IPS-18c (cell line): ENCODE data around the gene RANBP2.
"Not testable (repeated sequence)": the region's sequence is repeated elsewhere in the genome, so short reads cannot be mapped to it uniquely, and the experiment has no call there.

Experiments
- H3K4me3 ChIP-seq: 2 replicates; pipeline ENCODE4 v1.7.0; 2013; ENCODE audit warnings: low read depth, mild to moderate bottlenecking, low read length, moderate library complexity; ENCODE audit not compliant: insufficient read depth
- H3K9me3 ChIP-seq: one replicate; pipeline ENCODE4 v1.6.1; 2013; ENCODE audit warnings: mild to moderate bottlenecking, low read length, moderate library complexity; ENCODE audit not compliant: control insufficient read depth, insufficient read depth

The RANBP2 gene

DNA sequence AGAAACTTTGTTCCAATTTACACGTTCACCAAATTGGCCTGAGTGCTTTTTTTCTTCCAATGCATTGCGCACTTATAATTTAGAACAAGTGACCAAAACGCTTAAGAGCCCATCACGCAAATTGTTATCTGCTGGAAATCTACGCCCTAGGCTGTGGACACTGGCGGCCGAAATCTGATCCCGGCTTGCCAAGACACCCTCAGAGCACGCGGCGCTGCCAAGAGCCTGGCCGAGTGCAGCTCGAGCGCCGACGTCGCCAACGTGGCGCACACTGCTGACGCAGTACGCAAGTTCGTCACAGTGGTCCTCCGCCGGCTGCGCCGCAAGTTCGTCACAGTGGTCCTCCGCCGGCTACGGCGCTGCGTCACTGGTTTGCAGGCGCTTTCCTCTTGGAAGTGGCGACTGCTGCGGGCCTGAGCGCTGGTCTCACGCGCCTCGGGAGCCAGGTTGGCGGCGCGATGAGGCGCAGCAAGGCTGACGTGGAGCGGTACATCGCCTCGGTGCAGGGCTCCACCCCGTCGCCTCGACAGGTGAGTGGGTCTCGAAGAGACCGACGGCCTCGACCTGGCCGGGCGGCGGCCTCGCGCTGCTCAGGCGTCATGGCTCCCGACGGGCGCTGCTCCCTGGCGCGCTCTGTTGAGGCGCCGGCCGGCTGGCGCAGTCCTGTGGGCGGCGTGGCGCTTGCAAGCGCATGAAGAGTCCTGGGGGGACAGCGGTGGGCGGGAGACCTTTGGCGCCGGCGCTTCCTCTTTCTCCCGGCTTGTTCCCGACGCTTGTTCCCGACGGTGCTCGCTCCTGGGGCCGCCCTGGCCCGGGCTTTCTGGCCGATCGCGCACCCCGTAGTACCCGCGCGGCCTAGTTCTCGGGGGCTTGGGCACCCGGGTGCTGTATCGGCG, at the start of gene RANBP2:
Gene RANBP2 (plus strand): TSS at position 334 of the 896 bp plus-strand sequence. CDS start 125 bp downstream, at position 459.
- Histone ChIP-seq H3K9me3 (no peaks in the 10 kb centered on the region), H3K4me3 (peak within 1 kb of the TSS; percentile 71)

DNA sequence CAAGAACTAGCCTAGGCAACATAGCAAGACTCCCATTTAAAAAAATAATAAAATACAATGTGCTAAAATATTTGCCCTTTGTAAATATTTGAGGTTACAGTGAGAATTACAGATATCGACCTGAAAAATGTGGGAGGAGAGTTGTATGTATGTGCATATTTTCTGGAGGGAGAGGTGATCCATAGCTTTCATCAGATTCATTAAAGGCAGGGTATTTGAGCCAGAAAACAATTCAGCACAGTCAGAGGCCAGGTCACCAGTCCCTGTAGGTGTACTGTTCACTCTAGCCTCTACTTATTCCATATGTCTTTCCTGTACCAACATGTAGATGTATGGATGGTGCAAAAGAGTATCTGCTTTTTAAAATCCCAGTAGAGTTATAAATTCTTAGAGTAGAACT, 49.0 kb upstream of the RANBP2 start:
- not testable (repeated sequence) for H3K9me3 ChIP-seq, H3K4me3 ChIP-seq

DNA sequence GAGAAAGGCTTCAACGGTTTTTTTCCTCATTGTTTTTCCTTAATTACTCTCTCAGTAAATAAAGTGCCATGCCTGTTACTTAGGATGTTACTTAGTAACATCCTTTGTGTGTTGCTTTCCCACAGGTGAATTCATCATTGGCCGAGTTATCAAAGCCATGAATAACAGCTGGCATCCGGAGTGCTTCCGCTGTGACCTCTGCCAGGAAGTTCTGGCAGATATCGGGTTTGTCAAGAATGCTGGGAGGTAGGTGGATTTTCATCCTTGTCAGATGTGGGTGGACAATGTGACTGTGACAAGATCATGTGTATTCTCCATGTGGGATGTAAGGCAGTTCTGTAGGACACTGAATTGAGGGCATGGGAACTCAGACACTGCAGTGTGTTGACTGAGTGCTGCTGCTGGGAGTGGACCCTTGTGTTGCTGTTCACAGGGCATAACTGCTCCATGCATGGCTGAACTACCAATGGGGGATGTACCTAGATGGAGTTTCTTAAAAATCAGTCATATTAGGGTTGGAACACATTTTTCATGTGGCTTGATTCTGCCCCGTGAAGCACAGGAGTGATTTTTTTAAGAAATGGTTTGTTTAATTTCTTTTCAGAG, 47.0 kb upstream of the RANBP2 start:
- not testable (repeated sequence) for H3K4me3 ChIP-seq, H3K9me3 ChIP-seq

DNA sequence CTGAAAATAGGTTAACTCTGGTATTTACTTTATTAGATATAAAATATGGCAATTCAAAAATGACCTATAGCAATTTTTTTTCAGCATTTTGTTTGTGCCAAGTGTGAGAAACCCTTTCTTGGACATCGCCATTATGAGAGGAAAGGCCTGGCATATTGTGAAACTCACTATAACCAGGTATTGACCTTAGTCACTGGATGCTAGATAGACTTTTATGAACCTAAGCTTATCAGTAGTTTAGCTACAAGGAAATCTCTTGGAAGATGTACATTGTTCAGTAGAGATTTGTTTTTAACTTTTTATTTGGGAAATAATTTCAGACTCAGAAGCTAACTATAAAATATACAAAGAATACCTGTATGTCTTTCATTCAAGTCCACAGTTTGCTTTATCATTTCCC, 42.8 kb upstream of the RANBP2 start:
- not testable (repeated sequence) for H3K9me3 ChIP-seq, H3K4me3 ChIP-seq

DNA sequence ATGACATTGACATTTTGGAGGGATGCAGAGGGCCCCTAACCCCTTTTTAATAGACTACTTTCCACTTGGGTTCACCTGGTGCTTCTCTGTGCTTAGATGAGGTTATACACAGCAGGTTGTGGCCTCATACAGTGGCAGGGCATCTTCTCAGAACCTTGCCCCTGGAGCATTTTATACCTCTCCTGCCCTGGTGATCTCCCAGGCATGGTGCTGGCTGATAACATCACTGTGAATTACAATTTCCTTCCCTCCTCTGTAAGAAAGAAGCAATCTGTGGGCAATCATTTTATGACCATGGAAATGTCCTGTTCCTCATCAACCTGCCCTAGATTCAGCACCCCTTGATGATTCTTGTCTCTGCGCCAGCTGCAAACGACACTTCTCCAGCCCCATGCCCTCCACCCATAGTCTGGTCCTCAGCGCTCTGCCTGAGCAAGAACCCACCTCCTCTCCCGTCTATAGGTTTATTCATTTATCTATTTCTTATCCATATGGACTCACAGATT, 42.0 kb upstream of the RANBP2 start:
- H3K9me3 ChIP-seq, H3K4me3 ChIP-seq: not testable (repeated sequence)

DNA sequence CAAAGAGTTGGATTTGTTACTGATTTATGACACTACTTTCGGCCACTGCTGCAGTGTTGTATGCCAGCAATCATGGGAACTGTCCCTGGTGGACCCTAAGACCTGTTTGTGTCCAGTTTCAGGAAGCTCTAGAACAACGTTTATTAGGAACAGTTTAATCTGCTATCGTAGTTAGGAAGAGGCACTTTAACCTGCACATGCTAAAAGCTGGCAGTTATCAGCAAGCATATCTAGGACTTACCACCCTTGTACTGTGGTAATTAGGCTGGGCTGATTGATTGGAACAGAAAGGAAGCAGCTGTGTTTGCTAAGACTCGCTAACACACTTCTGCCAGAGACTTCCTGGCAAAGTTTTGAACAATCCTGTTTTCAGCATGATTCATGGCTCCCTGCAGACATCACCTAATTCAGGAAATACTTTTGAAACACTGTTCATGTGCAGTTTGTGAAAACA, 41.1 kb upstream of the RANBP2 start:
- not testable (repeated sequence) for H3K9me3 ChIP-seq, H3K4me3 ChIP-seq

DNA sequence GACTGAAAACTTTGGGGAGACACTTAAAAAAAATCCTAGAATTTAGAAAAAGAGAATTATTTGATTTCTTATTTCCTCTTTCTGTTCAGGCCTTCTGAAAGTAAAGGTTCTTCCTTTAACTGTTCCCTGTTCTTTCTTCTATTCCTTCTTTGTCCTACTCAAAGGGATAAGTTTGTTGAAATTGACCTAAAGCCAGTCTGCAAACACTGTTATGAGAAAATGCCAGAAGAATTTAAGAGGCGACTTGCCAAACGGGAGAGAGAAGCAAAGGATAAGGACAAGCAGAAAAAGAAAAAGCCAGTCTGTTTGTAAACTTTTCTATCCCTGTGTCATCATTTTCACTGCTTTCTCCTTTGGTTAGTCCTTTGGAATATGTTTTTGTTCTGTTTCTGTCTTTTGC, 38.5 kb upstream of the RANBP2 start:
- not testable (repeated sequence) for H3K9me3 ChIP-seq, H3K4me3 ChIP-seq

DNA sequence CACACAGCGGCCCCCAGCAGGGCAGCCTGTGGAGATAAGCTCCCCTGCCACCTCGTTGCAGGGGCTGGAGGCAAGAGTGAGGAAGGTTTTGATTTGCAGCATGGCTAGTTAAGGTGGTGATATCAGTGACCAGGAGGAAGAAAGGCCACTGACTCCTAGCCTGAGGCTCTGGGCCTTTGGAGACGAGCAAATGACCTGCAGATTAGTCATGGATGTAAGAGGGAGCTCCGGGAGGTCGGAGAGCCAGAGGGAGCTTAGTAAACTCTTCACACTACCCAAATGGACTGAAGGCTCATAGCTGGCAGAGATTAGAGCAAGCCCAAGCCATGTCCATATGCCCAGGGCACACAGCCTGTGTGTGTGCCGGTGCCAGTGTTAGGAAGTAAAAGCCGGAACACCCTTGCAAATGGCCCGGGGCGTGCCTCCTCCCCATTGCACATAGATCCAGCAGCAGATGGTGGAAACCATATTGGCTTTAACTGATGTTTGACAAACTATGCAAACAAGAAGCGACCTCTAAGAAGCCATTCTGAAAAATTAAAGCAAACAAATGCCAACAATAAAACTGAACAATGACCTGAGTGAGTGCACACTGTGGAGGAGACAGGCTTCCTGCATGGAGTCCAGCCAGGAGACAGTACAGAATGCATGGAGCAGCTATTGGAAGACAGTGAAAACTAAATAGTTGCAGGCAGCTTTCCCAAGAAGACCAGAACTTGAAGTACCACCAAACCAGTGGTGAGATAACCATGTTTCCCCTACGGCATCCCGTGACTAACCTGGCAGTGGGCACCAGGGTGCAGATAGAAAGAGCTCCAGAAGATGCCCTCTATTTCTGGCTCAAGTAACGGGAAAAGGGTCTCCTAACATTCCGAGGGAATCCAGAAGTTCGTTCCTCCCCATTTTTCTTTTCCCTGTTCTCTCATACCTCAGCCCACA, 30.2 kb upstream of the RANBP2 start:
- H3K4me3 ChIP-seq, H3K9me3 ChIP-seq: not testable (repeated sequence)

DNA sequence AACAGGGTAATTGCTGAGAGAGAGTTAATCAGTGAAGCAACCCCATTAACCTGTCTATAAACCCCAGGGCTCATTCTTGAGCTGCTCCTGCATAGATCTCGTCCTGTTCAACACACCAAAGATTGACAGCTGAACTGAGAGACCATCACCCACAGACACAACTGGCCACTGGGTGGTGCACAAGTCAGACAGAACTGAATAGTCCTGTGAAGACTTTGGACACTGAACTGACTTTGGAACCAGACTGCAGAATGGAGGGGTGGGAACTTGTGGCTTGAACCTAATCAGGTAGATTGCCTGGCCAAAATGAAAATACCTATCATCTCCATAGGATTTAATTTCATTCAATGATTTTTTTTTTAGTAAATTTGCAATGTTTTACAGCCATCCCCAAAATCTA, 29.3 kb upstream of the RANBP2 start:
- not testable (repeated sequence) for H3K4me3 ChIP-seq, H3K9me3 ChIP-seq

DNA sequence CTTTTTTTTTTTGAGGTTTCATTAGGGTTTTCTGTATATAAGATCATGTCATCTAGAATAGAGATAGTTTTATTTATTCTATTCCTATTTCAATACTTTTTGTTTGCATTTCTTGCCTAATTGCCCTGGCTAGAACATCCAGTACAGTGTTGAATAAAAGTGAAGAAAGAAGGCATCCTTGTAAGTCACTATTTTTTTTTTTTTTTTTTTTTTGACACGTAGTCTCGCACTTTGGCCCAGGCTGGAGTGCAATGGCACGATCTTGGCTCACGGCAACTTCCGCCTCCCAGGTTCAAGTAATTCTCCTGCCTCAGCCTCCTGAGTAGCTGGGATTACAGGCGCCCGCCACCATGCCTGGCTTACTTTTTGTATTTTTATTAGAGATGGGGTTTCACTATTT, 27.8 kb upstream of the RANBP2 start:
- Histone ChIP-seq H3K4me3 (no peak overlapping the region), H3K9me3 (no peaks in the 10 kb centered on the region)

DNA sequence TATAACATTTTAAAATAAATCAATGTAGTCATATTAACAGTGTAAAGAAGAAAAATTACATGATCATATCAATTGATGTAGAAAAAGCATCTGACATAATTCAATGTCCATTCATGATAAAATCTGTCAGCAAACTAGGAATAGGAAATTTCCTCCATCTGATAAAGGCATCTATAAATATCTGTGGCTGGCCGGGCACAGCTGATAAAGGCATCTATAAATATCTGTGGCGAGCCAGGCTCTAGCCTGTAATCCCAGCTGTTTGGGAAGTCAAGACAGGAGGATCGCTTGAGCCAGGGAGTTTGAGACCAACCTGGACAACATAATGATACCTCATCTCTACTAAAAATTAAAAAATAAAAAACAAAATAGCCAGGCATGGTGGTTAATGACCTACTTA, 18.1 kb upstream of the RANBP2 start:
- Histone ChIP-seq H3K9me3 (no peaks in the 10 kb centered on the region), H3K4me3 (no peak overlapping the region)

DNA sequence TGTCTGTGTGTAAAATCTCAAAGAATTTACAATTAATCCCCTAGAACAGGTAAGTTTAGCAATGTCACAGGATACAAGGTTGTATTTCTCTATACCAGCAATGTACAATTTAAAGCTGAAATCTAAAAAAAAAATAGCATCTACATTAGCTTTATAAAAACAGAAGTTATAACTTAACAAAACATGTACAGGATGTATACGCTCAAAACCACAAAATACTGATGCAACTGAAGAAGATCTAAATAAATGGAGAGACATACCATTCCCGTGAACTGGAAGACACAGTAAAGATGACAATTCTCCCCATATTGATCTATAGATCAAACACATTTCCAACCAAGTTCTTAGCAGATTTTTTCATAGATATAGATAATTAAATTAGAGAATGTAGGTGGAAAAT, 17.5 kb upstream of the RANBP2 start:
- H3K9me3 ChIP-seq = no peaks in the 10 kb centered on the region

DNA sequence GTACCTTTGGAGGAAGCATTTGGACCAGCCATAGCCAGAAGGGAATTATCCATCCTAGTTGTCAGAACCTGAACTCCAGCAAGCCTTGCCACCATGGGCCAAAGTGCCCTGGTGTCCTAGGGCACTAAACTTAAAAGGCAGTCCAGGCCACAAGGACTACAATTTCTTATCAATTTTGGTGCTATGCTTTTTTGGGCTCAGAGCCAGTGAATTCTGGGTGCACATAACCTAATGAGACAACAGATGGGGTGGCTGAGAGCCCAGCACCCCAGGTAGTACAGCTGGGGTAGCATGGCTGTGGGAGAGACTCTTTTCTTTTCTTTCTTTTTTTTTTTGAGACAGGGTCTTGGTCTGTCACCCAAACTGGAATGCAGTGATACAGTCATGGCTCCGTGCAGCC, 14.4 kb upstream of the RANBP2 start:
- H3K4me3 ChIP-seq = no peak overlapping the region
- no peaks in the 10 kb centered on the region for H3K9me3 ChIP-seq

More for the DNA sequence above, 17.5 kb upstream of the RANBP2 start:
- H3K4me3 ChIP-seq = no peak overlapping the region

DNA sequence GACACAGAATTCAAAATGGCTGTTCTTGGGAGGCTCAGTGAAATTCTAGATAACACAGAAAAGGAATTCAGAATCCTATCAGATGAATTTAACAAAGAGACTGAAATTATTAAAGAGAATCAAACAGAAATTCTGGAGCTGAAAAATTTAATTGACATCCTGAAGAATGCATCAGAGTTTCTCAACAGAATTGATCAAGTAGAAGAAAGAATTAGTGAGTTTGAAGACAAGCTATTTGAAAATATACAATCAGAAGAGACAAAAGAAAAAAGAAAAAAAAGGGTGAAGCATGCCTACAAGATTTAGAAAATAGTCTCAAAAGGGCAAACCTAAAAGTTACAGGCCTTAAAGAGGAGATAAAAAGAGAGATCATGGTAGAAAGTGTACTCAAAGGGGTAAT, 12.0 kb upstream of the RANBP2 start:
- H3K4me3 ChIP-seq = no peak overlapping the region
- H3K9me3 ChIP-seq = no peaks in the 10 kb centered on the region

DNA sequence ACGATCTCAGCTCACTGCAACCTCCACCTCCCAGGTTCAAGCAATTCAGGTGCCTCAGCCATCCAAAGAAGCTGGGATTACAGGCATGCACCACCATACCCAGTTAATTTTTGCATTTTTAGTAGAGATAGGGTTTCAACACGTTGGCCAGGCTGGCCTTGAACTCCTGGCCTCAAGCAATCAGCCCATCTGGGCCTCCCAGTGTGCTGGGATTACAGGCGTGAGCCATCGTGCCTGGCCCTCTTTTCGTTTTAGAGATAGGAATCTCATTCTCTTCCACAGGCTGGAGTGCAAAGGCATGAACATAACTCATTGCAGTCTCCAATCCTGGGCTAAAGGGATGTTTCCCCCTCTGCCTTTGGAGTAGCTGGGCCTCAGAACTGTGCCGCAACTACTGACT, 2.3 kb upstream of the RANBP2 start:
- H3K4me3 ChIP-seq, H3K9me3 ChIP-seq: not testable (repeated sequence)

DNA sequence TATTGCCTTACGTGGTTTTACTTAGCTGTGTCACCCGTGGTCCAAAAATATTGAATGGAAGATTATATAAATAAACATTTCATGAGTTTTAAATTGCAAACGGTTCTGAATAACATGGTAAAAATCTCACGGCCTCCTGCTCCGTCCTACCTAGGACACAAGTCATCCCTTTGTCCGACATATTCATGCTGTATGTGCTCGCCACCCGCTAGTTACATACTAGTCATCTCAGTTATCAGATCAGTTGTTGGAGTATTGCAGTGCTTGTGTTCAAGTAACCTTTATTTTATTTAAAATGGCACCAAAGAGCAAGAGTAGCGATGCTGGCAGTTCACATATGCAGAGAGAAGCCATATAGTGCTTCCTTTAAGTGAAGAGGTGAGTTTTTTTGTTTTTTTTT, 6.8 kb downstream of the RANBP2 start:
- not testable (repeated sequence) for H3K4me3 ChIP-seq, H3K9me3 ChIP-seq

DNA sequence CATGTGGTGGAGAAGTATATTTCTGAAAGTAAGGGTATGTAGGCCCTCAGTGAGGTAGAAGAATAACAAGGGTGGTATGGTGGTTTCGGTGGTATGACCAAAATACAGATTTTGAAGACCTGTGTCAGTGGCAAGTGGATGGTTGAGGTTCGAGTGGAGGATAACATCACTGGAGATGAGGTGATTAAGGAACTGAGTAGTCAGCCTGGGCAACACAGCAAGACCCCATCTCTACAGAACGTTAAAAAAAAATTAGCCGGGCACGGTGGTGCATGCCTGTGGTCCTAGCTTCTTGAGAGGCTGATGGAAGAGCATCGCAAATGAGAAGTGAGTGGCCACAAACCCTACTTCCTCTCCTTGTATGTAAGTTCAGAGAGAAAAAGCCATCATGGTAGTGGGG, 15.4 kb downstream of the RANBP2 start:
- not testable (repeated sequence) for H3K9me3 ChIP-seq, H3K4me3 ChIP-seq
